Body of pancreas (tissue), 4 donors: ENCODE data around the gene DMAC2. TPM values are rescaled to one million over a fixed set of nuclear protein-coding genes. Genes with fewer than 3 reads are reported as not detected.

Source experiments
- ATAC-seq: fragments of 150-250 bp; one replicate; pipeline ENCODE4 v1.9.1; 2016
- DNase-seq, 4 donors: peaks; one replicate each; pipeline ENCODE4 v3.0.0-alpha.2; 2019
- H3K27ac ChIP-seq, 4 donors: fragments of 200-600 bp; sonication (generic); 1 replicate in 3 of 4; 2 replicates in 1 of 4; pipeline versions ENCODE4 v1.5.1 to v1.6.1; 2016 to 2019; ENCODE audit warnings: mild to moderate bottlenecking in 1 of 4, mixed read lengths in 1 of 4, moderate library complexity in 1 of 4
- H3K27me3 ChIP-seq, 2 donors: fragments of 200-600 bp; sonication (generic); one replicate each; pipeline ENCODE4 v1.6.0; 2016; ENCODE audit warnings: mild to moderate bottlenecking in 1 of 2
- H3K36me3 ChIP-seq, 2 donors: fragments of 200-600 bp; sonication (generic); replicated peaks in 1 of 2; 2 replicates each; pipeline ENCODE4 v1.5.1; 2016; ENCODE audit warnings: low read depth in 2 of 2; ENCODE audit not compliant: insufficient read depth in 1 of 2
- H3K4me1 ChIP-seq: fragments of 200-600 bp; sonication (generic); one replicate; pipeline ENCODE4 v1.6.0; 2016
- H3K4me3 ChIP-seq, 2 donors: fragments of 200-600 bp; sonication (generic); 1 replicate in 1 of 2; 2 replicates in 1 of 2; pipeline ENCODE4 v1.5.1; 2016 to 2019
- H3K9me3 ChIP-seq, 3 donors: fragments of 200-600 bp; sonication (generic); 1 replicate in 2 of 3; 2 replicates in 1 of 3; pipeline ENCODE4 v1.5.1; 2016
- CTCF ChIP-seq, 7 experiments: fragments of 450-650 bp in 4 of 7; fragments of 200-600 bp in 3 of 7; sonication (generic) in 3 of 7; IDR thresholded peaks; one replicate each; pipeline ENCODE4 v1.5.1; 2016 to 2019; ENCODE audit warnings: antibody characterized with exemption in 7 of 7
- POLR2A ChIP-seq, 3 donors: fragments of 450-650 bp; IDR thresholded peaks; one replicate each; pipeline ENCODE4 v1.6.1; 2016; ENCODE audit warnings: antibody characterized with exemption in 3 of 3, mild to moderate bottlenecking in 2 of 3
- WGBS, 2 donors: methylation state at CpG; one replicate each; pipeline ENCODE4 v1.1.5; 2017; 5-methylcytosine and 5-hydroxymethylcytosine counted together
- intact Hi-C: fragments of 100-400 bp; cut with DNase I; formaldehyde crosslinking; loops from one replicate; pipeline ENCODE4 v1.15.1; 2023
- total RNA-seq, 2 donors: library from RNA; depleted of rRNA; stranded (reverse); fragments of >200 nt; gene quantifications; one replicate each; pipeline ENCODE4 v1.1.0, GENCODE V29; 2016

Gene DMAC2
- total RNA-seq, 2 donors from 2014 or later: 13.5 to 45.5 TPM

- H3K36me3 ChIP-seq: peaks cover 0 to 22% of the 10 kb centered on the region in 2 donors
- H3K27ac ChIP-seq: peak overlapping the region; percentile 78 to 85 (median 81)
- WGBS, 2 donors: 80 to 93% methylated on average over 16 to 33 of the region's 36 CpGs
- no peaks in the 10 kb centered on the region for H3K27me3 ChIP-seq
- H3K4me3 ChIP-seq: no peak overlapping the region
- TF ChIP-seq CTCF (IDR thresholded peaks at IDR 0.05) (no peak), POLR2A (IDR thresholded peaks at IDR 0.05) (no peak)
- H3K9me3 ChIP-seq: no peaks in the 10 kb centered on the region
- no peak for ATAC-seq
- DNase-seq: no peak
- intact Hi-C loops: no loop called here
- peaks cover 9% of the 10 kb centered on the region for H3K4me1 ChIP-seq
Measured at GRCh38 chr19:41426116-41426841, 13.4 kb downstream of the DMAC2 start.

DNA sequence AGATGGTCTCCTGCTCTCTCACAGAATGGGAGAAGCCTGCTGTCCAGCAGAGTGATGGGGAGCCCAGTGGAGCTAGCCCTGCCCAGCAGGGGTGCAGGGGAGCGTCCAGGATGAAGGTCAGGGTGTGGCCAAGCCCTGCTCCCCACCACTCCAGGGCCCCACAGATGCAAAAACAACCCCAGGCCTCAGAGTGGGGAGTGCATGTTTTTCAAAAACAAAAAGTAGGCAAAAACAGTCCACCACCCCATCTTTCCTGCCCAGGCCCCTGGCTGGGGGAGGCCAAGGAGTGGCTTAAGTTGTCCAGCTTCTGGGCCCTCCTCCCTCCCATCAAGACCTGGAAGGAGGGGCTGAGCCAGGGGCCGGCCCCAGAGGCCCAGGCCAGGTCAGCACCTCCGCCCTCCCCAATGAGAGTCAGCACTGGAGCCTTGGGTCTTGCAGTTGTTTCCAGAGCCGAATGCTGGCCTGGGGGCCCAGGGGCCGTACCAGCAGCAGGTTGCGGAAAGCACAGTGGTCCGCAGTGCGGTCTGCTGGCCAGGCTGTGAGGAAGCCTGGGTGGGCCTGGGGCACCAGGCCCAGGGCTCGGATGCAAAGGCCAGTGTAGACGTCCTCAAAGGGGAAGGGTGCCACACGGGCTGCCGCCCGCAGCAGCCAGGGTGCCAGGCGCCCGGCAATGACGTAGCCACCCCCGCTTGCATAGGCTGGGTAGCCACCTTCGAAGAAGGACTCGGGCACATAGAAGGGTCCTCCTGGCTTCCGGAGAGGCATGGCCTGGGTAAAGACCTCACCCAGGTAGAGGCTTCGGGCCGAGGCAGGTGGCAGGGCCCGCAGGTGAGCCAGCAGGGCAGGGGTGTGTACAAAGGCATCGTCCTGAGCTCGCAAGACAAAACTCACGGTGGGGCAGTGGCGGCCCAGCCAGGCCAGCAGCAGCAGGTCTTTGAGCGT is 14.3 kb downstream of the DMAC2 start:
- peaks cover 9% of the 10 kb centered on the region for H3K4me1 ChIP-seq
- DNase-seq (no peak), ATAC-seq (no peak)
- no peaks in the 10 kb centered on the region for H3K27me3 ChIP-seq
- H3K36me3 ChIP-seq: peaks cover 0 to 25% of the 10 kb centered on the region in 2 donors
- H3K9me3 ChIP-seq: no peaks in the 10 kb centered on the region
- WGBS, 2 donors: 89 to 93% methylated on average over 10 to 28 of the region's 28 CpGs
- intact Hi-C loops: no loop called here
- TF ChIP-seq POLR2A (IDR thresholded peaks at IDR 0.05) (no peak), CTCF (IDR thresholded peaks at IDR 0.05) (no peak)
- no peak overlapping the region for H3K4me3 ChIP-seq
- H3K27ac ChIP-seq: no peak overlapping the region

GRCh38 chr19:41424335-41425173 is 15.2 kb downstream of the DMAC2 start:
- intact Hi-C loops: no loop called here
- Histone ChIP-seq H3K4me1 (peaks cover 9% of the 10 kb centered on the region), H3K4me3 (no peak overlapping the region), H3K9me3 (no peaks in the 10 kb centered on the region), H3K36me3 (peaks cover 0 to 25% of the 10 kb centered on the region in 2 donors), H3K27ac (no peak overlapping the region), H3K27me3 (no peaks in the 10 kb centered on the region)
- TF ChIP-seq POLR2A (IDR thresholded peaks at IDR 0.05): no peak
- TF ChIP-seq CTCF (IDR thresholded peaks at IDR 0.05): no peak
- no peak for DNase-seq
- no peak for ATAC-seq
- 87 to 95% methylated on average over 10 to 21 of the region's 21 CpGs for WGBS, 2 donors

GRCh38 chr19:41422955-41423354 is 16.8 kb downstream of the DMAC2 start:
- no peaks in the 10 kb centered on the region for H3K9me3 ChIP-seq
- no peaks in the 10 kb centered on the region for H3K4me1 ChIP-seq
- intact Hi-C loops: no loop called here
- H3K27me3 ChIP-seq: no peaks in the 10 kb centered on the region
- ATAC-seq (no peak), DNase-seq (no peak)
- H3K27ac ChIP-seq: no peak overlapping the region
- no peak overlapping the region for H3K4me3 ChIP-seq
- H3K36me3 ChIP-seq: peaks cover 0 to 32% of the 10 kb centered on the region in 2 donors
- TF ChIP-seq CTCF (IDR thresholded peaks at IDR 0.05) (no peak), POLR2A (IDR thresholded peaks at IDR 0.05) (no peak)
- WGBS, 2 donors: 90 to 95% methylated on average over 6 to 11 of the region's 12 CpGs
